ENCODE data around the gene PHF10.

GRCh38 chr6:169720207-169720855 is 4.0 kb downstream of the PHF10 start:
- TF ChIP-seq CTCF (IDR thresholded peaks at IDR 0.05) (no peak), POLR2A (IDR thresholded peaks at IDR 0.05) (no peak)

Data from breast epithelium (tissue), 3 donors.